Measurements from ENCODE around the gene RNF13.
"Not testable (repeated sequence)": the region's sequence is repeated elsewhere in the genome, so short reads cannot be mapped to it uniquely, and the experiment has no call there.

RNF13 gene

GRCh38 chr3:149902498-149903139 is 89.6 kb downstream of the RNF13 start:
- DNase-seq, result no peak

DNA sequence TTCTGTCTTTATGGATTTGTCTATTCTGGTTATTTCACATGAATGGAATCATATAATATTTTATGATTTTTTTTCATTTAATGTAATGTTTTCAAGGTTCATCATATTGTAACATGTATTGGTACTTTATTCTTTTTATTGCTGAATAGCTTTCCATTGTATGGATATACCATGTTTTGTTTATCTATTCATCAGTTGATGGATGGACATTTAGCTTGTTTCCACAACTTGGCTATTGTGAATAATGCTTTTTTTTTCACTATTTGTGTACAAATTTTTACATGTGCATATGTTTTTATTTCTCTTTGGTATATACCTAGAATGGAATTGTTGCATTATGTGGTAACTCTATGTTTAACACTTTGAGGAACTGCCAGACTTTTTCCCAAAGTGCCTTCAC is 93.0 kb downstream of the RNF13 start:
- DNase-seq, result no peak

DNA sequence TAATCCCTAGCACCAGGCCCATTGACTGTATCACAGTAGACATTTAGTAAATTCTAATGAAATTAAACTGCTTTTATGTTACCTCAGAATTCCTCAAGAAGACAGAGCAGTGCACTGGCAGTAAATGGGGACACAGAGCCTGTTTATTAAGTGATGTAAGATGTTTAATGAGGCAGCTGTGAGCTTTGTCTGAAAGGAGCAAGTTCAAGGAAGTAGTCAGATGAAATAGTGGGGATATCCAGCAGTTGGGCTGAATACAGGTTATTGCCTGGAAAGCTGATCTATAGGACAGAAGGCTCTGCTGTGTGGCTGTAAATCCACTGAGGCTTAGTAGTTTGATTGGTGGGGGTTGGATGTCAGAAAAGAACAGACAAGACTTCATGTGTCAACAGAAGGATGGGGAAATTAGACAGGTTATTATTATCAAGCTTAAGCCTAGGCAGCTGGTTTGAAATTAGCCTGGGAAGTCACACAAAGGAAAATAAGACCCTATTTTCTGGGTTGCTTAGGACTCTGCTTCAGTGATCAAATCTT is 95.5 kb downstream of the RNF13 start:
- DNase-seq, result no peak

- no peak for DNase-seq
Measured at GRCh38 chr3:149909923-149910322, 96.9 kb downstream of the RNF13 start.

GRCh38 chr3:149917124-149917667 is 104.2 kb downstream of the RNF13 start:
- no peak for DNase-seq

- no peak for DNase-seq
Measured at GRCh38 chr3:149919509-149919908, 106.5 kb downstream of the RNF13 start.

GRCh38 chr3:149920119-149920518 is 107.1 kb downstream of the RNF13 start:
- DNase-seq, result no peak

- no peak for DNase-seq
Measured at GRCh38 chr3:149933008-149933407, 120.0 kb downstream of the RNF13 start.

DNA sequence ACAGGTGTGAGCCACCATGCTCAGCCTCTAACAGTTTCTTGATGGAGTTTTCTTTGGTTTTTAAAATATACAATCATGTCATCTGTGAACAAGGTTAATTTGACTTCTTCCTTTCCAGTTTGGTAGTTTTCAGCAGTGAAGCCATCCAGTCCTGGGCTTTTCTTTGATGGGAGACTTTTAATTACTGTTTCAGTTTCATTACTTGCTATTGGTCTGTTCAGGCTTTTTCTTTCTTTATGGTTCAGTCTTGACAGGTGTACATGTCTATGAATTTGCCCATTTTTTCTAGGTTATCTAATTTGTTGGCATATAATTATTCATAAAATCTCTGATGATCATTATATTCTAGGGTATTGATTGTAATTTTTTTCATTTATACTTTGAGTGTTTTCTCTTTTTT is 120.8 kb downstream of the RNF13 start:
- DNase-seq, result no peak

DNA sequence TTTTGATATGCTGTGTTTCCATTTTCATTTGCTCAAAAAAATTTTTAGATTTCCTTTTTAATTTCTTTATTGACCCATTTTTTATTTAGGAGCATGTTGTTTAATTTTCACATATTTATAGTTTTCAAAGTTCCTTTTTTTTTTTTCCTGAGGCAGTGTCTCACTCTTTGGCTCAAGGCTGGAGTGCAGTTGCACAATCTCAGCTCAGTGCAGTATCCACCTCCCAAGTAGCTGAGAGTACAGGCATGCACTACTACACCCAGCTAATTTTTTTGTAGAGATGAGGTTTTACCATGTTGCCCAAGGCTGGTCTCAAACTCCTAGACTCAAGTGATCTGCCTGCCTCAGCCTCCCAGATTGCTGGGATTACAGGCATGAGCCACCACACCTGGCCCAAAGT is 121.5 kb downstream of the RNF13 start:
- DNase-seq, result no peak

DNA sequence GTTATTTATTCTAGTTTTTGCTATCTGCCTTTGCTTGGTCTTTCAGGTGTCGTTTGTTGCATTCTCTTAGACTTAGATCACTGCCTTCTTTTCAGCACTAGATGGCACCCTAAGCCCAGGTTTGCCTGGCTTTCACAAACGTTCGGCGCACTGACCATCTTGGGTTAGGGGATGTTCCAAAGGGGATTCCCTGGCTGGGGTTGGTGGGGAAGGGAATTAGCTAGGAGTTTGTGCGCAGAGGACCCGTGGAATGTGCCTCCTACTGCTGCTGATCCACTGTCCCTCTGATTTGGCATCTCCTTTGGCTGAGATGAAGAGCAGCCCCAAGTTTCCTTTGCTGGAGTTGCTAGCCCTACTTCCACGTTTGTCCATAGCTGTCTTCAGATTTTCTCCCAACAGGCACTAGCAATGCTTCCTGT is 123.8 kb downstream of the RNF13 start:
- no peak for DNase-seq

DNA sequence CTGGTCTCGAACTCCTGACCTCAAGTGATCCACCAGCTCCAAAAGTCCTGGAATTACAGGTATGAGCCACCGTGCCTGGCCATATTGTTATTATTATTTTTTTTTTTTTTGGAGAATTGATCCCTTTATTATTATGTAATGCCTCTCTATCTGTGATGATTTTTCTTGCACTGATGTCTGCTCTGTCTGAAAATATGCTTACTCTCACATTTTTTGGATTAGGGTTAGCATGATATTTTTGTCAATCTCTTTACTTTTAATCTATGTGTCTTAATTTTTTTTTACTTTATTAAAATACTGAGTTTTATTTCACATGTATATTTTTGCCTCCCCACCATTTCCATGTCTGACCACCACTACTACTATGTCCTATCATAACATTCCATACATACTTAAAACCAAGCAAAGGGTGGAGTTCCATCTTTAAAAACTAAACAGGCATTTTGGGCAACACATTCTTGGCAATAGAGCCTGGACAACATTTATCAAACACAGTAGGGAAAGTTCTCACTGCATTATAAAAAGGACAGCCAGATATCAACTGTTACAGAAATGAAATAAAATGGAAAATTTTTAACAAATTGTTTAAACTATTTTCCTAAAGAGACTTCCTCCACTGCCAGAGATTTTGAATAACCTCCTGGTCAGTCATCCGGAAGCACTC is 125.5 kb downstream of the RNF13 start:
- not testable (repeated sequence) for DNase-seq

DNA sequence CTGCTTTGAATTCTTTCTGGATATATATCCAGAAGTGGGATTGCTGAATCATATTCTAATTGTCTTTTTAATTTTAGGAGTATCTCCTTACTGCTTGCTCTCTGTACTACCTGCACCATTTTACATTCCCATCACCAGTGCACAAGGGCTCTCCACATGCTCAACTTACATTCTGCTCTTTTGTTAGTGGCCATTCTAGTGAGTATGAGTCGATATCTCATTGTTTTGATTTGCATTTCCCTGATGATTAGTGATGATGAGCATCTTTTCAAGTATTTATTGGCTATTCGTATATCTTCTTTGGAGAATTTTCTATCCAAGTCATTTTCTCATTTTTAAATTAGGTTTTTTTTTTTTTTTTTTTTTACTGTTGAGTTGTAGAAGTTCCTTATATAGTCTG is 128.2 kb downstream of the RNF13 start:
- no peak for DNase-seq

DNA sequence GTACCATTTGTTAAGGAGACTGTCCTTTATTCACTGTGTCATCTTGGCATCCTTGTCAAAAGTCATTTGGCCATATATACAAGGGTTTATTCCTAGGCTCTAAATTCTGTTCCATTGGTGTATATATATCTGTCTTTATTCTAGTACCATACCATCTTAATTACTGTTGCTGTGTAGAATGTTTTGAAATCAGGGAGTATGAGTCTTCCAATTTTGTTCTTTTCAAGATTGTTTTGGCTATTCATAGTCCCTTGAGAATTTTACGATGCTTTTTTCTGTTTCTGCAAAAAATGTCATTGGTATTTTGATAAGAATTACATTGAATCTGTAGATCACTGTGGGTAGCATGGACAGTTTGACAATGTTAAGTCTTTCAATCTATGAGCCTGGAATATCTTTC is 128.9 kb downstream of the RNF13 start:
- DNase-seq, result no peak

- no peak for DNase-seq
Measured at GRCh38 chr3:149942409-149942808, 129.4 kb downstream of the RNF13 start.

- not testable (repeated sequence) for DNase-seq
Measured at GRCh38 chr3:149943966-149944365, 131.0 kb downstream of the RNF13 start.

GRCh38 chr3:149947231-149947630 is 134.2 kb downstream of the RNF13 start:
- no peak for DNase-seq

DNA sequence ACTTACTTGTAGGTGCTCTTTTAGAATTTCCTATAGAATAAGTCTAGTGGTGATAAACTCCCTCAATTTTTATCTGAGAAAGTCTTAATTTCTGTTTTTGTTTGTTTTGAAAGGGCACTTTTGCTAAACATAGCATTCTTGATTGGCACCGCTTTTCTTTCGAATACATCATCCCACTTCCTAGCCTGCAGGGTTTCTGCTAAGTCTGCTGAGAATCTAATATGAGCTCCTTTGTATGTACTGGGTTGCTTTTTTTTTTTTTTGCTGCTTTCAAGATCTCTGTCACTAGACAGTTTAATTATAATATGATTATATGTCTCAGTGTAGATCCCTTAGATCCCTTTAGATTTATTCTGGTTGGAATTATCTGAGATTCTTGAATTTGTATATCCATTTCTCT is 136.2 kb downstream of the RNF13 start:
- DNase-seq, result no peak

GRCh38 chr3:149954812-149955211 is 141.8 kb downstream of the RNF13 start:
- DNase-seq, result no peak

GRCh38 chr3:149955449-149955848 is 142.4 kb downstream of the RNF13 start:
- DNase-seq, result no peak

DNA sequence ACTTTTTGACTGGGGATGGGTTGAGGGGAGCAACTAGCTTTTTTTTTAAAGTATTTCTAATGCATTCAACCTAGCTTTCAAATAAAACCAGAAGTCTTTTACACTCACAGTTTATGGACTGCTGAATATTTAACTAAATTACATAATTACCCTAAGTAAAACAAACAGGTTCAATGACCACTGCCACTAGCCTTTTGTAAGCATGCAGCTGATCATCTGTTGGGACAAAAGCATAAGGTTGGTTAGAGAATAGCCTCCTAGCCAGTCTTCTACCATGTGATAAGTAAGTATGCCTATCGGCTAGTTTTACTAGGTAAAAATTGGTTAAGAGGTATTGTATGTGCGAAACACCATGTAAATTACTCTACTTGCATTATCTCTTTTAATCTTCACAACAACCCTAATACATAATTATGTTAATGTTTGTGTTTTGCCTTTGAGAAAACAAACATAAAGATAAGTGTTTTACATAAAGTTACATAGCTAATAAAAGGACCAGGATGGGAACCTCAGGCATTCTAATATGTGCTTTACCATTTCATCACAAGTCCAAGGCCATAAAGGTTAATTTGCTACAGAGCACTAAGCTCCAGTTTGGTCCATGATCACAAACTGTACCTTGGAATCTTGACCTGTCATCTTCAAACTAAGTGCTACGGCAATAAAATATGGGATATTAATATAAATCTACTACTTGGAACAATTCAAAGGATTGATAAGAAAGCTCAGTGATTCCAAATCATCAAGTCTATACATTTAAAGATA is 144.5 kb downstream of the RNF13 start:
- DNase-seq, result no peak

GRCh38 chr3:149958171-149958796 is 145.3 kb downstream of the RNF13 start:
- no peak for DNase-seq

GRCh38 chr3:149959443-149959842 is 146.4 kb downstream of the RNF13 start:
- no peak for DNase-seq
